Caco-2 (cell line): ENCODE measurements around the gene MYO18A. TPM values are rescaled to one million over a fixed set of nuclear protein-coding genes. Genes with fewer than 3 reads are reported as not detected.
A peak's percentile ranks its signal among the peaks of the same experiment; 100 is the strongest.

Experiments used
- BruUV-seq: library from RNA; stranded (reverse); fragments of 400-500 nt; replicated peaks from 2 replicates; lab custom pipeline; 2021; lab: Mats Ljungman, UMichigan
- CTCF ChIA-PET: fragments of 300-600 bp; sonication (Branson Sonifier 250); formaldehyde crosslinking; loops from one replicate; lab custom pipeline; 2022; ENCODE audit warnings: antibody characterized with exemption; lab: Charles Lee
- POLR2A ChIA-PET: fragments of 300-600 bp; sonication (Branson Sonifier 250); formaldehyde crosslinking; loops from one replicate; lab custom pipeline; 2022; ENCODE audit warnings: antibody characterized with exemption; lab: Charles Lee
- DNase-seq, 2 experiments: peaks; one replicate each; pipeline versions ENCODE4 v3.0.0 to v3.0.0-alpha.2; 2020 to 2022
- H3K27me3 ChIP-seq: replicated peaks from 2 replicates; pipeline ENCODE4 v1.6.0; 2011; ENCODE audit warnings: low read length; ENCODE audit not compliant: control insufficient read depth, insufficient read depth
- H3K36me3 ChIP-seq: 2 replicates; pipeline ENCODE4 v1.5.1; 2011; ENCODE audit warnings: low read length; ENCODE audit not compliant: control insufficient read depth, insufficient read depth
- H3K4me1 ChIP-seq: fragments of 250-450 bp; sonication (Bioruptor Pico); 2 replicates; pipeline ENCODE4 v1.5.1; 2020; ENCODE audit warnings: mild to moderate bottlenecking
- H3K4me3 ChIP-seq: 2 replicates; pipeline ENCODE4 v1.5.1; 2011; ENCODE audit warnings: low read depth, mild to moderate bottlenecking, control low read depth, low read length
- H3K9me3 ChIP-seq: fragments of 250-450 bp; sonication (Bioruptor Pico); 2 replicates; pipeline ENCODE4 v1.5.1; 2020; ENCODE audit warnings: mild to moderate bottlenecking, moderate library complexity
- H3K27ac Mint-ChIP-seq: one replicate; pipeline ENCODE4 v1.8.0; 2022; ENCODE audit warnings: mixed read lengths; ENCODE audit not compliant: unreplicated experiment
- H3K27me3 Mint-ChIP-seq: one replicate; pipeline ENCODE4 v1.8.0; 2022; ENCODE audit warnings: mixed read lengths; ENCODE audit not compliant: insufficient read depth, unreplicated experiment
- H3K36me3 Mint-ChIP-seq: one replicate; pipeline ENCODE4 v1.8.0; 2022; ENCODE audit warnings: mild to moderate bottlenecking, mixed read lengths; ENCODE audit not compliant: insufficient read depth, unreplicated experiment
- H3K4me1 Mint-ChIP-seq: one replicate; pipeline ENCODE4 v1.8.0; 2022; ENCODE audit warnings: low read depth, mixed read lengths; ENCODE audit not compliant: unreplicated experiment
- H3K4me3 Mint-ChIP-seq: one replicate; pipeline ENCODE4 v1.8.0; 2022; ENCODE audit warnings: mild to moderate bottlenecking, moderate library complexity, mixed read lengths; ENCODE audit not compliant: unreplicated experiment
- H3K9me3 Mint-ChIP-seq: one replicate; pipeline ENCODE4 v1.8.0; 2022; ENCODE audit warnings: mixed read lengths; ENCODE audit not compliant: unreplicated experiment
- intact Hi-C: fragments of 100-400 bp; cut with micrococcal nuclease; formaldehyde crosslinking; loops from one replicate; pipeline ENCODE4 v1.10.0; 2022; ENCODE audit not compliant: unreplicated experiment
- total RNA-seq: library from RNA; stranded (reverse); gene quantifications from 2 replicates; pipeline ENCODE4 v1.2.3, GENCODE V29; 2022
- TF ChIP-seq, protein P1 (sequence below), 2 experiments: fragments of 200-600 bp in 1 of 2; IDR thresholded peaks; 1 replicate in 1 of 2; 2 replicates in 1 of 2; pipeline versions ENCODE4 v1.5.1 to v1.8.0; 2011 to 2022; ENCODE audit warnings: antibody characterized with exemption in 1 of 2, control low read depth in 1 of 2, inconsistent platforms in 1 of 2, low read depth in 1 of 2, low read length in 1 of 2, mild to moderate bottlenecking in 1 of 2, moderate library complexity in 1 of 2; ENCODE audit not compliant: insufficient read depth in 1 of 2, severe bottlenecking in 1 of 2, unreplicated experiment in 1 of 2

Gene MYO18A
- total RNA-seq, 1 experiment from 2014 or later = 47.1 TPM

DNA sequence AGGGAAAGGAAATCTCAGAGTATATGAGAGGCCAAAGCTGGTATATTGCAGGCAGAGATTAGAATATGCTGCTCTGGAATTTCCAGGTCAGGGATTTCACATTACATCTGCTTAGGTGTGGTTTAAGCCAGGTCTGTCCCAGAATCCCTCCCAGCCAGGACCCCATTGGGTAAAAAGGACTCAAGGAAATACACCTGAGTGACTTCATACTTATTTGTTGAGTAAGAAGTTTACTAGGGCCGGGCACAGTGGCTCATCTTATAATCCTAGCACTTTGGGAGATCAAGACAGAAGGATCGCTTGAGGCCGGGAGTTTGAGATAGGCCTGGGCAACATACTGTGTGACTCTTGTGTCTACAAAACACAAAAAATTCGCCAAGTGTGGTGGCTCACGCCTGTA lies 130.0 kb downstream of the MYO18A start:
- CTCF ChIA-PET = interaction anchor here (0.9 kb wide), 1 partner anchor 85 kb away, joined by 5 read pairs; no protein-coding TSS in a partner anchor
- intact Hi-C loops = no loop called here
- H3K4me3 ChIP-seq = no peak overlapping the region
- POLR2A ChIA-PET = no interaction called here
- peaks cover 5% of the 10 kb centered on the region for H3K27me3 Mint-ChIP-seq
- H3K4me1 ChIP-seq = 0 out of 2 replicates have a peak, but pooled peaks cover 5% of the 10 kb centered on the region
- no peak for DNase-seq
- no peak overlapping the region for H3K27ac Mint-ChIP-seq
- no TSS peak for BruUV-seq
- TF ChIP-seq, protein P1, sequence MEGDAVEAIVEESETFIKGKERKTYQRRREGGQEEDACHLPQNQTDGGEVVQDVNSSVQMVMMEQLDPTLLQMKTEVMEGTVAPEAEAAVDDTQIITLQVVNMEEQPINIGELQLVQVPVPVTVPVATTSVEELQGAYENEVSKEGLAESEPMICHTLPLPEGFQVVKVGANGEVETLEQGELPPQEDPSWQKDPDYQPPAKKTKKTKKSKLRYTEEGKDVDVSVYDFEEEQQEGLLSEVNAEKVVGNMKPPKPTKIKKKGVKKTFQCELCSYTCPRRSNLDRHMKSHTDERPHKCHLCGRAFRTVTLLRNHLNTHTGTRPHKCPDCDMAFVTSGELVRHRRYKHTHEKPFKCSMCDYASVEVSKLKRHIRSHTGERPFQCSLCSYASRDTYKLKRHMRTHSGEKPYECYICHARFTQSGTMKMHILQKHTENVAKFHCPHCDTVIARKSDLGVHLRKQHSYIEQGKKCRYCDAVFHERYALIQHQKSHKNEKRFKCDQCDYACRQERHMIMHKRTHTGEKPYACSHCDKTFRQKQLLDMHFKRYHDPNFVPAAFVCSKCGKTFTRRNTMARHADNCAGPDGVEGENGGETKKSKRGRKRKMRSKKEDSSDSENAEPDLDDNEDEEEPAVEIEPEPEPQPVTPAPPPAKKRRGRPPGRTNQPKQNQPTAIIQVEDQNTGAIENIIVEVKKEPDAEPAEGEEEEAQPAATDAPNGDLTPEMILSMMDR (IDR thresholded peaks at IDR 0.05; ENCODE audit: insufficient read depth in 1 of 2, low read depth in 1 of 2, low read length in 1 of 2, severe bottlenecking in 1 of 2, unreplicated experiment in 1 of 2) = no peak
- no peaks in the 10 kb centered on the region for H3K36me3 ChIP-seq
- H3K27me3 ChIP-seq = no peaks in the 10 kb centered on the region
- H3K9me3 ChIP-seq = no peaks in the 10 kb centered on the region
- H3K4me3 Mint-ChIP-seq = no peak overlapping the region
- H3K36me3 Mint-ChIP-seq = no peaks in the 10 kb centered on the region
- H3K9me3 Mint-ChIP-seq = no peaks in the 10 kb centered on the region
- H3K4me1 Mint-ChIP-seq = peaks cover 10% of the 10 kb centered on the region

DNA sequence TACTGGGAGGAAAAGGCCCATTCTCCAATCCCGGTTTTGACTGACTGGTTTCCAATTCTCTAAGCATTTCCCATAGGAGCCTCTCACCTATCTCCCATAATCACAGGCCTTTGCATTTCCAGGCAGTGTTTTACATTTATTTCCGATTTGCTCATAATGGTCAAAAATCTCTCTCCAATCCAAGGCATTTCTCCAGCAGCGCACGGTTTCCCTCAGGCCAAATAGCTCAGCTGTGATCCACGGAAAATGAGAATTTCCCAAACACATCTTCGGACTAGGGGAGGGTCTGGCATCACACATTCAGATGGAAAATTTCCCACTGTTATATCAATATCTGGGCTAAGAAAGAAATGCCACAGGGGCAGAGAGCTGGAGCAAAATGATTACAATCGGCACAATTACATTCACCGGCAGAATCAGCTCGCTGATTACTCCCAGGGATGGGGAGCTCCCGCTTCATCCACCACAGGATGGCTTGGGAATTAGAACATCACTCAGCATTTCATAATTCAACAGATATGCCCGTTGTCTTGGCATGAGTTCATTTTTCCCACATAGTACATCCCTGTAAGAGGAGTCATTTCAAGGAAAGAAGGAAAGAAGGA lies 130.6 kb downstream of the MYO18A start:
- ChIA-PET POLR2A (no interaction called here), CTCF (interaction anchor here (0.9 kb wide), 1 partner anchor 84 kb away, joined by 5 read pairs; no protein-coding TSS in a partner anchor)
- no peak for DNase-seq
- BruUV-seq = no TSS peak
- no peaks in the 10 kb centered on the region for H3K9me3 Mint-ChIP-seq
- H3K9me3 ChIP-seq = no peaks in the 10 kb centered on the region
- TF ChIP-seq, protein P1 (IDR thresholded peaks at IDR 0.05; ENCODE audit: insufficient read depth in 1 of 2, low read depth in 1 of 2, low read length in 1 of 2, severe bottlenecking in 1 of 2, unreplicated experiment in 1 of 2) = no peak
- no peaks in the 10 kb centered on the region for H3K36me3 ChIP-seq
- 0 out of 2 replicates have a peak, but pooled peaks cover 5% of the 10 kb centered on the region for H3K4me1 ChIP-seq
- no peaks in the 10 kb centered on the region for H3K36me3 Mint-ChIP-seq
- H3K4me3 Mint-ChIP-seq = no peak overlapping the region
- no peaks in the 10 kb centered on the region for H3K27me3 ChIP-seq
- peaks cover 10% of the 10 kb centered on the region for H3K4me1 Mint-ChIP-seq
- intact Hi-C loops = no loop called here
- H3K27me3 Mint-ChIP-seq = peaks cover 5% of the 10 kb centered on the region
- no peak overlapping the region for H3K27ac Mint-ChIP-seq
- no peak overlapping the region for H3K4me3 ChIP-seq

DNA sequence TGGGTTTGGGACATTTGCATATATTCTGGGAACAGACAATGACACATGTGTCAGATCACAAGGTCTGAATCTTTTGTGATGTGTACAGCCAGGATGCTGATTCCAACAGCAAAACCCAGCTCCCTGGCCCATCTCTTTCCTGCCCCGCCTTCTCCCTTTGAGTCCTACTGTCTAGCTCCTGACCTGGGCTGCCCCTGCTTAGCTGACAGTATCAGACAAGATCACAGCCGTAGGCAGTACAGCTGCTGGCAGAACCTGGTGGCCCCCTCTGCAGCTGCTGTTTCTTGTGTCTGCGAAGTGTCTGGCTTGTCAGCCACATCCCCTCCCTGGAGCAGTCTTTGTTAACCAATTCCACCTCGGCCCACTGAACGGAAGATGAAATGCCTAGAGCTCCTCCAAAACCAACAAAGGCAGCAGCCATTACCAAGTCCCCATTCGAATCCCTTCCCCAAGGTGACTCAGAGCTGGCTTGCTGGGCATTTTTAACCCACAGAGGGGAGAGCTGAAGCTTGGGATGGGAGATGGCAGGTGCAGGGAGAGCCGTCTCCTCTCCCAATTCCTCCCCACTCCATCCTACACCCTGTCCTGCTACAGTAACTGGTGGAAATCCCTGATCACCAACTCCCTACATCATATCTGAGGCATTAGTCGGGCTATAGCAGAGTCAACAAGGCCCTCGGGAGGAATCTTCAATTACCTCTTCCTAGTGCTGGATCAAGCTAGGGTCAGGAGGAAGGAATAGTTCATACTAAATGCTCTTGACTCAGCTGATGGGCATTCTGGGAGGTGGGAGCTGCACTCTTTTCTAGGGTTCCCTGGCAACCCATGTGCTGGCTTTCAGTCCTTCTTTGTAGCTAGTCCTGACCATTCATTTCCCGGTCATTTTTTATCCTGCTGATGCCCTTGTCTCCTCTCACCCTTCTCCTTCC lies 131.5 kb downstream of the MYO18A start:
- no peak overlapping the region for H3K4me3 ChIP-seq
- TF ChIP-seq, protein P1 (IDR thresholded peaks at IDR 0.05; ENCODE audit: insufficient read depth in 1 of 2, low read depth in 1 of 2, low read length in 1 of 2, severe bottlenecking in 1 of 2, unreplicated experiment in 1 of 2) = no peak
- POLR2A ChIA-PET = no interaction called here
- no peaks in the 10 kb centered on the region for H3K36me3 ChIP-seq
- H3K27me3 Mint-ChIP-seq = peaks cover 5% of the 10 kb centered on the region
- H3K27me3 ChIP-seq = no peaks in the 10 kb centered on the region
- CTCF ChIA-PET = interaction anchor here (0.6 to 0.9 kb wide), 2 partner anchors 9 to 167 kb away, joined by 3 read pairs; no protein-coding TSS in a partner anchor
- 0 out of 2 replicates have a peak, but pooled peaks cover 5% of the 10 kb centered on the region for H3K4me1 ChIP-seq
- no peaks in the 10 kb centered on the region for H3K36me3 Mint-ChIP-seq
- peaks cover 10% of the 10 kb centered on the region for H3K4me1 Mint-ChIP-seq
- no peaks in the 10 kb centered on the region for H3K9me3 Mint-ChIP-seq
- H3K9me3 ChIP-seq = no peaks in the 10 kb centered on the region
- H3K27ac Mint-ChIP-seq = no peak overlapping the region
- BruUV-seq = no TSS peak
- intact Hi-C loops = no loop called here
- peak in 1 of 2 experiments; percentile 66 for DNase-seq
- no peak overlapping the region for H3K4me3 Mint-ChIP-seq
